Rectal smooth muscle tissue (tissue), 1 donor: ENCODE results near the gene PKHD1.
"Not testable (repeated sequence)": the region's sequence is repeated elsewhere in the genome, so short reads cannot be mapped to it uniquely, and the experiment has no call there.

Experiments used
- H3K27ac ChIP-seq: one replicate; pipeline ENCODE4 v1.7.0; 2013; ENCODE audit warnings: low read depth, low read length, inconsistent platforms
- H3K27me3 ChIP-seq: one replicate; pipeline ENCODE4 v1.7.0; 2013; ENCODE audit warnings: low read length; ENCODE audit not compliant: control insufficient read depth, insufficient read depth
- H3K36me3 ChIP-seq: one replicate; pipeline ENCODE4 v1.7.0; 2013; ENCODE audit warnings: low read length; ENCODE audit not compliant: control insufficient read depth, insufficient read depth
- H3K4me1 ChIP-seq: one replicate; pipeline ENCODE4 v1.7.0; 2013; ENCODE audit warnings: low read length; ENCODE audit not compliant: control insufficient read depth, insufficient read depth
- H3K4me3 ChIP-seq: one replicate; pipeline ENCODE4 v1.7.0; 2013; ENCODE audit warnings: low read length
- H3K9ac ChIP-seq: one replicate; pipeline ENCODE4 v1.7.0; 2013; ENCODE audit warnings: low read length

Gene PKHD1

DNA sequence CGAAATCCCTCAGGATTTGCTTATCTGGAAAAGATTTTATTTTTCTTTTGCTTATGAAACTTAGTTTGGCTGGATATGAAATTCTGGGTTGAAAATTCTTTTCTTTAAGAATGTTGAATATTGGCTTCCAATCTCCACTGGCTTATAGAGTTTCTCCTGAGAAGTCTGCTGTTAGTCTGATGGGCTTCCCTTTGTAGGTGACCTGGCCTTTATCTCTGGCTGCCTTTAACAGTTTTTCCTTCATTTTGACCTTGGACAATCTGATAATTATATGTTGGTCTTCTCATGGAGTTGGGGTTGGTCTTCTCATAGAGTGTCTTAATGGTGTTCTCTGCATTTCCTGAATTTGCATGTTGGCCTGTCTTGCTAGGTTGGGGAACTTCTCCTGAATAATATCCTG is 234.3 kb downstream of the PKHD1 start:
- H3K27me3 ChIP-seq, H3K36me3 ChIP-seq, H3K27ac ChIP-seq, H3K9ac ChIP-seq, H3K4me1 ChIP-seq, H3K4me3 ChIP-seq: not testable (repeated sequence)

DNA sequence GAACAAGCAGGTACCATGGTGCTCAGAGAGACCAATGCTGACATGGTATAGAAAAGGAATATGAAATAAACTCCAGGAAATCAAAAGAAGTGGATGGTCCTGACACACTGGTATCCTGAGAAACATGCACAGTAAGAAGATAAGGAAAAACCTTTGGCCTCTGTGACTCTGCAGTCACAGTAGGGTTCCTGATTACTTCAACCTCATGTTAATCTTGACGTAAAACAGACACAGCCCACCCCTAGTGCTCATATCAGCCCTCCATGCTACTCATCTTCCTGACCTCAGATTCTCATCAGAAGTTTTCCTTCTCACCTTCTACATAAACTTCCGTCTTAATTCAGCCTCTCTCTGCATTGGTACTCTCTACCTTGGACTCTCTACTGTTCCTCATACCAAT is 240.9 kb downstream of the PKHD1 start:
- Histone ChIP-seq H3K4me1 (no peaks in the 10 kb centered on the region), H3K27me3 (no peaks in the 10 kb centered on the region), H3K36me3 (no peaks in the 10 kb centered on the region), H3K9ac (no peak overlapping the region), H3K27ac (no peak overlapping the region), H3K4me3 (no peak overlapping the region)

DNA sequence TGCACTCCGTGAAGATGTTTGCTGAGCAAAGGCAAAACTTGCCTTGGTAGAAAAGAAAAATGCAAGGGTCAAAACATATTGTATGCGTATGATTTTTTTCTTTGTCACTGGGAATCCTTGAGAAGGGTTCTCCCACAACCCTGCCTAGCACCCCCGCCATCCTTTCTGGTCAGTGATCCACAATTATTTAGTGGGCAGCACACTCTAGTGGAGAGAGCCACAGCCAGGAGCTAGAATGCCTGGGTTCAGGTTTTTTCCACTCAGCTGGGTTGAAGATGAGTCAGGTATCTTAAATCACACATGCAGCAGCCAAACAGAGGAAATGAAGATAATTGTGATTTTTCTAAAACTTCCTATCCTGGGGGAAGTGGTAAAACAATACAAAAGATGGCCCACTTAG is 243.1 kb downstream of the PKHD1 start:
- H3K36me3 ChIP-seq = no peaks in the 10 kb centered on the region
- H3K4me3 ChIP-seq = no peak overlapping the region
- no peaks in the 10 kb centered on the region for H3K27me3 ChIP-seq
- H3K4me1 ChIP-seq = no peaks in the 10 kb centered on the region
- H3K9ac ChIP-seq = no peak overlapping the region
- H3K27ac ChIP-seq = no peak overlapping the region

DNA sequence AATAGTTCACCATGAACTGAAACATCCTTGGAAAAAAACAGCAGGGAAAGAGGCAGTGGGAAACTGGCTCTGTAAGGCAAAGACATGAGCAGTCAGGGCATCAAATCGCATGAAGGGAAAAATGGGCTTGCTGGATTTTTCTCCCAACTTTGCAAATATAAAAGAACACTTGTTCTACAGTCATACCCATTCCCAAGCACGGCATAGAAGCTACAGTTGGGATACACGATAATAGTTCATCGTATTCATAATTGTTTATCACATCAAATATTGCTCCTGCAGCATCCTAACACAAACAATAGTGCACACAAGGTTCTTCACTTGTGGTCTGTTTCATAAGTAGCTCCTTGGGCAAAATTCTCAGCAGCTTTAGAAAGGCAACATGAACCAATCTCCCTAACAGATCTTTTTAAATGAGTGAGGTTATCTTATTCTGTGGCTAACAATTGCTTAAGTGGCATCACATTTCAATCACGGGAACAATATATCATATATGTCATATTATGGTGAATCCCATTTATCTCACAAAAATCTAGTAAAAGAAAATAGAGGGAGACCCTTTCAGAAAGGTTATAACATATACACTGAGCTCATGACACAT is 243.9 kb downstream of the PKHD1 start:
- Histone ChIP-seq H3K4me3 (no peak overlapping the region), H3K27me3 (no peaks in the 10 kb centered on the region)

DNA sequence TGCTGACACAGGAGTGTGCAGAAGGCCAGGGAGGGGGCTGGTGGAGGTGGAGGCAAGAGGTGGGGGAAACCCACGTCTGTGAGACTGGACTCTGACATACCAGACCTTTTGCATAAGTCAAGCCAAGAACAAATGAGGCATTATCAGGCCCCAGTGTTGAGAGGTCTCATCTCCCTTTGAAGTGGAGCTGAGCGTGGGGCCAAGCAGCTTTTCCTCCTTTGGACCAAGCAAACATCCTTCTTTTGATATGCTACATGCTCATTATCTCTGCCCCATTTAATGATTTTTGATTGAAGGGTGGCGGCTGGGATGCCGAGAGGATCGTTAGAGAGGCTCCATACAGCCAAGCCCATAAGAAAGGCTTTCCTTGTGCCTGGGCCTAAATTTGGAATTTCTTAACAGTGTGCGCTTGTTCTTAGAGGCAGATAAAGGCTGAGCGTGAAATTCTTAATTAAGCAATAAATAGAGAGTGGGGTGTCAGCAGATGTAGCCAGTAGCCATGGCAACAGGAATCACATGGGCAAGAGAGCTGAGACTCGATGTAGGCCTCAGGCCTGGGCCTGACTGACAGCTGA is 244.5 kb downstream of the PKHD1 start:
- Histone ChIP-seq H3K9ac (no peak overlapping the region), H3K4me1 (no peaks in the 10 kb centered on the region), H3K36me3 (no peaks in the 10 kb centered on the region), H3K27ac (no peak overlapping the region), H3K4me3 (no peak overlapping the region), H3K27me3 (no peaks in the 10 kb centered on the region)

More for the DNA sequence above, 243.9 kb downstream of the PKHD1 start:
- no peaks in the 10 kb centered on the region for H3K36me3 ChIP-seq
- no peaks in the 10 kb centered on the region for H3K4me1 ChIP-seq
- no peak overlapping the region for H3K27ac ChIP-seq
- no peak overlapping the region for H3K9ac ChIP-seq

DNA sequence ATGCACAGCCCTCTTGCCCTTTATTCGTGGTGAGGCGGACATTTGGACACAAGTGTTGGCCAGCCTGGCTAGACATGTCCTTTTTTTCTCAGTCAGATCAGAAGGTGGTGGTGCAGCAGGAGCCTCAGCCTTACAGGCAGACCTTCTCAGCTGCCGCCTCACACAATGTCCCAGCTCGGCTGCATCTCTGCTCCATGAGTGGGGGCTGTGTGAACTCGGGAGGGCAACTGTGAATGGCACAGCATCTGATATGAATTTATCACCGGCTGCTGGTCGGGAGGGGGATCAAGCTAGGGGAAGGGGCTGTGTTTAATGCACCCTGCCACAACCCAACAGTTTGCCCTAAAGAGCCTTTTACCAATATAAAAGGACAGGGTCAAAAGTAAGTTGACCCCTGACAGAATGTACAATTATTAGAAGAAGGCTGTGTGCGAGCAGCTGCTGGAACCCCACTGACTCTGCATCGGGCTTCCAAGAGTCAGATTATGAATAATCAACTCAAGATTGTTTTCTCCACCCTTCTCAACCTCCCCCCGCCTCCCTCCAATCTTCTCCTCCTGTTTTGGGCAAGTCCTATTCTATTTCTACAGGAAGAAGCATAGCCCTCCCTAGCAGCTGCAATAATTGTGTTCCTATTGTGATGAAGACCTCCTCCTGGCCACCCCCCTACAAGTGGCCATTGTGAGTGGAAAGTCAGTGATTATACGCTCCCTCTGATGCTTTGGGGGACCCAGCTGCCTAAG is 245.2 kb downstream of the PKHD1 start:
- H3K4me1 ChIP-seq = no peaks in the 10 kb centered on the region
- H3K36me3 ChIP-seq = no peaks in the 10 kb centered on the region
- no peaks in the 10 kb centered on the region for H3K27me3 ChIP-seq
- no peak overlapping the region for H3K4me3 ChIP-seq
- H3K9ac ChIP-seq = no peak overlapping the region
- no peak overlapping the region for H3K27ac ChIP-seq

DNA sequence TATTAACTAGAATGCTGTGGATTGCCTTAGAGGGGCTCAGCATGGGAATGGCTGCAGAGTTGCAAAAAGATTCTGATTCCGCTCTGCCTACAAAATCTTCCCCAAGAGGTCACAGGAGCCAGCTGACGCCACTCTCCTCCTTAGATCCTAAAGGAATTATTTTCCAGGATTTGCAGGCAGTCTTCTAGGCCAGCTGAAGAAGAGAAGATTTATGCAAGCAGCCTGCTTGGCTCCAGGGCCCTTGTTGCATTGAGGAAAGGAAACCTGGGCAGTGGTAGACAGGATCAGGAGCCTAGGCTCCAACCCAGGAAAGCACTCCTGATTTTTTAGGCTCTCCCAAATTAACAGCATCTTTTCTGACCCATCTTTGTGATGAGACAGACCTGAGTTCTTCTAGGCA is 245.8 kb downstream of the PKHD1 start:
- Histone ChIP-seq H3K9ac (no peak overlapping the region), H3K4me1 (no peaks in the 10 kb centered on the region), H3K36me3 (no peaks in the 10 kb centered on the region)

DNA sequence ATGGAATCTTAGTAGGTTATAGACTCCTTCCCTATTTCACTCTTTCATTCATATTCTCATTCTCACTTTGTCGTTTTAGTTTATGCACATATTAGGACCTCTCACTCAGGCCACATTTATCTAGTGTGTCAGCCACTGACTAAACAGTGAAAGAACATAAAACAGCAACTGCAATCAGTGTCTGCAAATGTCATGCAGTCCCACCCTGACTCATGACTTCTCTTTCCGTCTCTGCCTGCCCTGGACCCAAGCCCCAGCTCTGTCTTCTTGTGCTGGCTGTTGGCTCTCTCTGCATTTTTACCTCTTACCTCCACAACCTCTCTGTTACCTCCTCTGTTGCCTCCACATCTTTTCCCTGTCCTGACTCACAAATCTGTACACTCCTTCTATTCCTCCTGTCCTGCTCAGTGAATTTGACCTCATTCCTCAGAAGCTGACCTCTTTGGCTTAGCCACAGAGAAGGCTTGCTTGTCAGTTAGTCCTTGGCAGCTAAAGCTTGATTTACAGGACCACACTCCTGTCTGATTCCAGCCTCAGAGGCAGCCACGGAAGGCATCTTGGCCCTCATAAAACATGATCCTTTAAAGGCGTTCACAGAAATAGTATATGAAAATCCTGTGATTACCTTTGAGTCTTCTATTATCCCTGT is 247.6 kb downstream of the PKHD1 start:
- Histone ChIP-seq H3K27me3 (no peaks in the 10 kb centered on the region), H3K27ac (no peak overlapping the region), H3K9ac (no peak overlapping the region), H3K36me3 (no peaks in the 10 kb centered on the region), H3K4me1 (no peaks in the 10 kb centered on the region), H3K4me3 (no peak overlapping the region)

More for the DNA sequence above, 245.8 kb downstream of the PKHD1 start:
- Histone ChIP-seq H3K27ac (no peak overlapping the region), H3K27me3 (no peaks in the 10 kb centered on the region), H3K4me3 (no peak overlapping the region)

DNA sequence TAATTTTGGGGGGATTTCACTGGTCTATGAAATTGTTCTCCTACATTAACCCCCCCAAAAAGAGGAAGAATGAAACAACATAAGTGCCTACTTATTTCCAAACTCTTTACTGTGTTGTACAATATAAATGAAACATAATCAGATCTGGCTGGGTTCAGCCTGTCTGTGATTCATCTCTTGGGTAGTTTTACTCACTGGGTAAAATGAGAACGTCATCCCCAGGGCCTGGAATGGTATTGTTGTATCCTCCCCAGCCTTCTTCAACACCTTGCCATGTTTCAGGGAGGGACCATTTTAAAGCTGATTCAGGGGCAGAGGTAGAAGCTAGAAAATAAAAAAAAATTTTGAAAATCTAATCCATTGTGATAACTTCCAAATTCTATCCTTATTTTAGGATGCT is 256.7 kb downstream of the PKHD1 start:
- H3K4me3 ChIP-seq = no peak overlapping the region
- no peaks in the 10 kb centered on the region for H3K27me3 ChIP-seq
- no peaks in the 10 kb centered on the region for H3K4me1 ChIP-seq
- no peak overlapping the region for H3K27ac ChIP-seq
- H3K9ac ChIP-seq = no peak overlapping the region
- H3K36me3 ChIP-seq = no peaks in the 10 kb centered on the region

DNA sequence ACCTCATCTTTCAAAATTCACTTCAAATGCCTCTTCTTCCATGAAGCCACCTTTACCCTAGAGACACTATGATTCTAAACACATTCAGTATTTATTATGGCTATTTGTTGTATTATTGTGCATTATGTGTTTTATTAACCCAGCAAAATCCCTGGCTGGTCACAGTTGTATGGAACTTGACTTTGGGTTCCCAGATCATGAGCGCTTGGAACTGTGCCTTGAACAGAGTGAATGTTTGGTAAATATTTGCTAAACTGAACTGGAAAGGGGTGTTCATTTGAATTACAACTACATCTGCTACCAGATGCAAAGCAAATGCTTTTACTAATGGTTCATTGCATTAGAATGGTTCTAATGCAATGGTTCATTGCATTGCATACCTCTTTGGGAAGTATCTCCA is 259.8 kb downstream of the PKHD1 start:
- Histone ChIP-seq H3K27ac (no peak overlapping the region), H3K4me3 (no peak overlapping the region), H3K27me3 (no peaks in the 10 kb centered on the region), H3K4me1 (no peaks in the 10 kb centered on the region), H3K9ac (no peak overlapping the region), H3K36me3 (no peaks in the 10 kb centered on the region)

DNA sequence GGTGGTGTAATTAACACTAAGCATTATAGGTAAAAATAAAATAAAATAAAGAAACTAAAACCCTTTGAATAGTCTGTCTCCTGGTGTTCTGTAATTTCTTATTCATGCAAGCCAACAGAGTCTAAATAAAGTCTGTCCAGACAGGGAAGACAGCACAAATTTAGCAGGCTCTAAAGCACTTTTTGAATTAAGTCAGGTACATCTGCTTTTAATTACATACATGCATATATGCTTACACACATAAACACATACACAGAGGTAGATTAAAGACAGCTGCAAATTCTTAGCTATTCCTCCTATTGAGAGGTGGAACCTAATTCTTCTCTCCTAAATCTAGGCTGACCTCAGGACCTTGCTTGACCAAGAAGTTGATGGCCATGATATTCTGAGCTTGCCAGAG is 262.5 kb downstream of the PKHD1 start:
- H3K27ac ChIP-seq = no peak overlapping the region
- H3K9ac ChIP-seq = no peak overlapping the region
- no peak overlapping the region for H3K4me3 ChIP-seq

DNA sequence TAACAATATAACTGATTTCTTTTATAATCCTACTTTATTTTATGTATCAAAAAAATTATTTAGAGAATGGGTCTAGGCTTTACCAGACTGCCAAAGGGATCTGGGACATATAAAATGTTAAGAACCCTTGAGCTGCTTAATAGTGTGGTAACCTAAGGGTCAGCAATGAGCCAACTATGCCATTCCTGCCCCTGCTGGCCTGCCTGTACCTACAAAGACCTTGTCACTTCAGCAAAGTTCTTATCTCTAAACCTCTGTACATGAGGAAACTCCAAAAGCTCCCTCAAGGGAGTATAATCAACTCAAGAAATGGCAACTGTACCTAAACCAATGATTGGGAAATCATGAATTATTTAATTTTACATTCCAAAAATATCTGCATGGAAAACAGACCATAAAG is 266.9 kb downstream of the PKHD1 start:
- H3K9ac ChIP-seq = no peak overlapping the region
- H3K4me1 ChIP-seq = no peaks in the 10 kb centered on the region
- H3K4me3 ChIP-seq = no peak overlapping the region
- H3K27ac ChIP-seq = no peak overlapping the region
- H3K36me3 ChIP-seq = no peaks in the 10 kb centered on the region
- H3K27me3 ChIP-seq = no peaks in the 10 kb centered on the region

More for the DNA sequence above, 262.5 kb downstream of the PKHD1 start:
- Histone ChIP-seq H3K4me1 (no peaks in the 10 kb centered on the region), H3K36me3 (no peaks in the 10 kb centered on the region), H3K27me3 (no peaks in the 10 kb centered on the region)
